Measurements from ENCODE around the gene PARD6G.

PARD6G gene

GRCh38 chr18:80124131-80124530 is 123.2 kb downstream of the PARD6G start:
- H3K27me3 ChIP-seq (ENCODE audit: control insufficient read depth in 1 of 2, insufficient read depth in 2 of 2, low read length in 2 of 2), result no peaks in the 10 kb centered on the region
- H3K36me3 ChIP-seq (ENCODE audit: insufficient read depth, low read length), result peaks cover 8% of the 10 kb centered on the region
- H3K9ac ChIP-seq (ENCODE audit: low read length), result no peak overlapping the region
- no peak overlapping the region for H3K27ac ChIP-seq (ENCODE audit: low read depth, low read length)
- H3K9me3 ChIP-seq (ENCODE audit: low read length), result no peaks in the 10 kb centered on the region
- H3K4me1 ChIP-seq (ENCODE audit: insufficient read depth, low read length), result no peaks in the 10 kb centered on the region
- no peak overlapping the region for H3K4me3 ChIP-seq (ENCODE audit: low read depth in 1 of 2, low read length in 2 of 2)

GRCh38 chr18:80120932-80121331 is 126.4 kb downstream of the PARD6G start:
- Histone ChIP-seq H3K4me1 (ENCODE audit: insufficient read depth, low read length) (no peaks in the 10 kb centered on the region), H3K27ac (ENCODE audit: low read depth, low read length) (no peak overlapping the region), H3K36me3 (ENCODE audit: insufficient read depth, low read length) (peaks cover 9% of the 10 kb centered on the region), H3K4me3 (ENCODE audit: low read depth in 1 of 2, low read length in 2 of 2) (no peak overlapping the region), H3K9me3 (ENCODE audit: low read length) (no peaks in the 10 kb centered on the region), H3K27me3 (ENCODE audit: control insufficient read depth in 1 of 2, insufficient read depth in 2 of 2, low read length in 2 of 2) (no peaks in the 10 kb centered on the region), H3K9ac (ENCODE audit: low read length) (no peak overlapping the region)

GRCh38 chr18:80119111-80119510 is 128.2 kb downstream of the PARD6G start:
- H3K4me3 ChIP-seq (ENCODE audit: low read depth in 1 of 2, low read length in 2 of 2), result no peak overlapping the region
- H3K27me3 ChIP-seq (ENCODE audit: control insufficient read depth in 1 of 2, insufficient read depth in 2 of 2, low read length in 2 of 2), result no peaks in the 10 kb centered on the region
- H3K4me1 ChIP-seq (ENCODE audit: insufficient read depth, low read length), result peaks cover 4% of the 10 kb centered on the region
- H3K27ac ChIP-seq (ENCODE audit: low read depth, low read length), result no peak overlapping the region
- no peaks in the 10 kb centered on the region for H3K9me3 ChIP-seq (ENCODE audit: low read length)
- H3K36me3 ChIP-seq (ENCODE audit: insufficient read depth, low read length), result peaks cover 9% of the 10 kb centered on the region
- no peak overlapping the region for H3K9ac ChIP-seq (ENCODE audit: low read length)

GRCh38 chr18:80115035-80115434 is 132.3 kb downstream of the PARD6G start:
- peaks cover 21% of the 10 kb centered on the region for H3K4me1 ChIP-seq (ENCODE audit: insufficient read depth, low read length)
- no peaks in the 10 kb centered on the region for H3K9me3 ChIP-seq (ENCODE audit: low read length)
- H3K36me3 ChIP-seq (ENCODE audit: insufficient read depth, low read length), result peaks cover 9% of the 10 kb centered on the region
- H3K9ac ChIP-seq (ENCODE audit: low read length), result no peak overlapping the region
- H3K27me3 ChIP-seq (ENCODE audit: control insufficient read depth in 1 of 2, insufficient read depth in 2 of 2, low read length in 2 of 2), result no peaks in the 10 kb centered on the region
- no peak overlapping the region for H3K4me3 ChIP-seq (ENCODE audit: low read depth in 1 of 2, low read length in 2 of 2)
- H3K27ac ChIP-seq (ENCODE audit: low read depth, low read length), result no peak overlapping the region

- Histone ChIP-seq H3K27me3 (ENCODE audit: control insufficient read depth in 1 of 2, insufficient read depth in 2 of 2, low read length in 2 of 2) (no peaks in the 10 kb centered on the region), H3K4me1 (ENCODE audit: insufficient read depth, low read length) (peaks cover 21% of the 10 kb centered on the region), H3K9ac (ENCODE audit: low read length) (no peak overlapping the region), H3K4me3 (ENCODE audit: low read depth in 1 of 2, low read length in 2 of 2) (no peak overlapping the region), H3K36me3 (ENCODE audit: insufficient read depth, low read length) (no peaks in the 10 kb centered on the region), H3K9me3 (ENCODE audit: low read length) (no peaks in the 10 kb centered on the region), H3K27ac (ENCODE audit: low read depth, low read length) (no peak overlapping the region)
Observed at GRCh38 chr18:80112624-80113248, 134.6 kb downstream of the PARD6G start.

- Histone ChIP-seq H3K9ac (ENCODE audit: low read length) (peak overlapping the region; percentile 38), H3K9me3 (ENCODE audit: low read length) (no peaks in the 10 kb centered on the region), H3K36me3 (ENCODE audit: insufficient read depth, low read length) (no peaks in the 10 kb centered on the region), H3K4me3 (ENCODE audit: low read depth in 1 of 2, low read length in 2 of 2) (peak overlapping the region; percentile 41 to 78), H3K27ac (ENCODE audit: low read depth, low read length) (peak overlapping the region; percentile 46), H3K4me1 (ENCODE audit: insufficient read depth, low read length) (peaks cover 17% of the 10 kb centered on the region), H3K27me3 (ENCODE audit: control insufficient read depth in 1 of 2, insufficient read depth in 2 of 2, low read length in 2 of 2) (no peaks in the 10 kb centered on the region)
Observed at GRCh38 chr18:80109676-80110078, 137.6 kb downstream of the PARD6G start.

- peak within 1 kb of the TSS; percentile 51 to 78 for H3K4me3 ChIP-seq (ENCODE audit: low read depth in 1 of 2, low read length in 2 of 2)
- peak within 1 kb of the TSS; percentile 38 for H3K9ac ChIP-seq (ENCODE audit: low read length)
- H3K36me3 ChIP-seq (ENCODE audit: insufficient read depth, low read length), result no peaks in the 10 kb centered on the region
- H3K27me3 ChIP-seq (ENCODE audit: control insufficient read depth in 1 of 2, insufficient read depth in 2 of 2, low read length in 2 of 2), result no peaks in the 10 kb centered on the region
- H3K27ac ChIP-seq (ENCODE audit: low read depth, low read length), result peak within 1 kb of the TSS; percentile 46
- H3K4me1 ChIP-seq (ENCODE audit: insufficient read depth, low read length), result peaks cover 17% of the 10 kb centered on the region
- H3K9me3 ChIP-seq (ENCODE audit: low read length), result no peaks in the 10 kb centered on the region
Observed at GRCh38 chr18:80108739-80109675, 138.3 kb downstream of the PARD6G start, which contains the start of gene ADNP2. ADNP2 (plus strand) TSS chr18:80109262; CDS start chr18:80117543, 8,281 bp downstream.

GRCh38 chr18:80108121-80108536 is 139.2 kb downstream of the PARD6G start:
- Histone ChIP-seq H3K4me1 (ENCODE audit: insufficient read depth, low read length) (peaks cover 16% of the 10 kb centered on the region), H3K9me3 (ENCODE audit: low read length) (no peaks in the 10 kb centered on the region), H3K27me3 (ENCODE audit: control insufficient read depth in 1 of 2, insufficient read depth in 2 of 2, low read length in 2 of 2) (no peaks in the 10 kb centered on the region), H3K9ac (ENCODE audit: low read length) (no peak overlapping the region), H3K36me3 (ENCODE audit: insufficient read depth, low read length) (no peaks in the 10 kb centered on the region), H3K27ac (ENCODE audit: low read depth, low read length) (no peak overlapping the region), H3K4me3 (ENCODE audit: low read depth in 1 of 2, low read length in 2 of 2) (no peak overlapping the region)

- H3K4me3 ChIP-seq (ENCODE audit: low read depth in 1 of 2, low read length in 2 of 2), result no peak overlapping the region
- H3K4me1 ChIP-seq (ENCODE audit: insufficient read depth, low read length), result peaks cover 17% of the 10 kb centered on the region
- H3K27ac ChIP-seq (ENCODE audit: low read depth, low read length), result no peak overlapping the region
- no peaks in the 10 kb centered on the region for H3K27me3 ChIP-seq (ENCODE audit: control insufficient read depth in 1 of 2, insufficient read depth in 2 of 2, low read length in 2 of 2)
- no peak overlapping the region for H3K9ac ChIP-seq (ENCODE audit: low read length)
- H3K9me3 ChIP-seq (ENCODE audit: low read length), result no peaks in the 10 kb centered on the region
- H3K36me3 ChIP-seq (ENCODE audit: insufficient read depth, low read length), result no peaks in the 10 kb centered on the region
Observed at GRCh38 chr18:80107426-80107825, 139.9 kb downstream of the PARD6G start.

Data from muscle layer of colon (tissue), 2 donors.